IPS-11a (cell line): ENCODE data around the gene TAP2.
A peak's percentile ranks its signal among the peaks of the same experiment; 100 is the strongest.
"Not testable (repeated sequence)": the region's sequence is repeated elsewhere in the genome, so short reads cannot be mapped to it uniquely, and the experiment has no call there.

Experiments
- H3K4me3 ChIP-seq: one replicate; pipeline ENCODE4 v1.5.1; 2013; ENCODE audit warnings: low read depth, low read length, control low read depth

The TAP2 gene

DNA sequence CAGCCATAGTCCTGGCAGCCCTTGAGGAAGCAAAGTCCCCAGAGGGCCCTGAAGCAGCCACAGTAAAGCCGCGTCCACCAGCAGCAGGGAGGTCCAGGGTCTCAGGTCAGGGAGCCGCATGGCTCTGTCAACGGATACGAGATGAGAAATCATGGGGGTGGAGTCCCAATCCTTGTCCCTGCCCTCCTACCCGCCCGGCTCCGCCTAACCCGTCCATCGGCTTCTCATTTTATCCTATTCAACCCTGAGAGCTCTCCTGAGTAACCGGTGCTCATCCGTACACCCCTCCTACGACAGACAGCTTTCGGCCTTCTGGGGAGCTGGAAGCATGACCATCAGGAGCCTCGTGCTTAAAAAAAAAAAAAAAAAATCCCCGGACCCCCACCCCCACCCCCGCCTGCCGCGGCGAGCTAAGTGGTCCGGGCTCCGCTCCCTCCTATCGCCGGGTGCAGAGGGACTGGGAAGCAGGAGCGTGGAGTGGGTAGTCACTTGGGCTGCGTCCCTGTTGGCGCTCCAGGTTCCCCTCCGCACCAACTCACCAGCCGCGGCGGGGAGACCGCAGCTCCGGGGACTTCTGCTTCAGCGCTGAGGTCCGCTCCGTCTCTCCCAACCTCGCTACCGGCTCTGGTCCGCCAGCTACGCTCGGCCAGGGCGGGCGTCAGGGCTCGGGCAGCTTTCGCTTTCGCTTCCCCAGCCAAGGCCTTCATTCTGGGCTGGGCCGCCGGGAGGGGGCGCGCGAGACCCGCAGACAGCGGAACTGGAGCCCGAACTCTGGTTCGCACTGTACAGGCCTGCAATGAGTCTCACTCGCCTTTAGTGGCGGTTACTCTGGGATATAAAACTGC, at the start of gene TAP2:
Gene TAP2 (minus strand): TSS at position 626 of the 845 bp plus-strand sequence. CDS start 506 bp downstream, at position 120.
- H3K4me3 ChIP-seq = peak within 1 kb of the TSS; percentile 73

GRCh38 chr6:32887616-32888015, 49.1 kb upstream of the TAP2 start:
- H3K4me3 ChIP-seq = no peak overlapping the region

DNA sequence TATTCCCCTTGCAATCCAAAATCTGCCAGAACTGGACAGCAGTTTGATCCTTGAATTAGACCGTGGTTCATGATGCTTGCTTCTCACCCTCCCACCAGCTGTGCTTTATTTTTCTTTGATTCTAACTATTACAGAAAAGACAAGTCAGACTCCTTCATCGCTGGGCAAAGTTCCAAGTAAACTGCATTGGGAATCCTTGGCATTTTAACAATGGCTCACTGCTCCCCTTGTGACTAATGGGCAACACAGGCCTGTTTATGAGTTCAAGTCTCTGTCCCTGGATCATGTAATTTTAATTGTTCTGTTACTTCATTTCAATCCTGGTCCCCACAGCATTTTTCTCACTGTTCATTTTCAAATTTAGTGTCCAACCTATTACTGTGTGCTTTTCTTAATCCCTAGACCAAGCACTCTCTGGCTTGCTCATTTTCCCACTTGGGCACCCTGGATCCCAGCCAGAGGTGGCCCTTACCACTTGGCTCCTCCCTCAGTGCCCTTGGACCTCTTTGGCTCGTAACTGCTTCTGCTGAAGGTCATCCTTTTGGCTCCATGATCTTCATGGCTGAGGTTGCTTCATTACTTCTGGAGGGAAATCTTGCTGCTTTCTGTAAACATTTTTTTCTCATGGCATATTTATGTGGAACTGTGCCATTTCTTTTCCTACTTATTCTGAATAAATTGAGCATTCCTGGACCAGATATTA, 48.3 kb upstream of the TAP2 start:
- H3K4me3 ChIP-seq = no peak overlapping the region

DNA sequence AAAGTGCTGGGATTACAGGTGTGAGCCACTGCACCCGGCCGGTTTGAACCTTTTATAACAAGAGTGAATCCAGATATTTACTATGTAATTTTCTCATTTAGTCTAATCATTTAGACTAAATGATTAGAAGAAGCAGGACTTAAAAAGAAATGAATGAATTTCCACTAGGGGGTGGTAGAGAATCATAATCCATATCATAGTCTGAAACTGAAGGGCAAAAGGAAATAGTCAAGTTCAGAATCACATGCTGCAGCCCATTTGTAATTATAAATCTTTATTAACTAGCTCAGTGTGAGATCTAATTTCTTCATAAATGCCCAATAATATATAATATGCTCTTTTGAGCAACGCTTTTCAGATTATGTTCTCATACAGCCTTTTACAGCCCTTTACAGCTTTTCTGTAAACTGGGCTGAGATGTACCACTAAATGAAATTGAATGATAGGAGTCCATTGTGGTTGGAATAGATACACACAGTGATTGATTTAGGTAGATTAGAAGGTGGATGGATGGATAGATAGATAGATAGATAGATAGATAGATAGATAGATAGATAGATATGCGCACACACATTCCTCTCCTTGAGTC, 47.3 kb upstream of the TAP2 start:
- H3K4me3 ChIP-seq = no peak overlapping the region

DNA sequence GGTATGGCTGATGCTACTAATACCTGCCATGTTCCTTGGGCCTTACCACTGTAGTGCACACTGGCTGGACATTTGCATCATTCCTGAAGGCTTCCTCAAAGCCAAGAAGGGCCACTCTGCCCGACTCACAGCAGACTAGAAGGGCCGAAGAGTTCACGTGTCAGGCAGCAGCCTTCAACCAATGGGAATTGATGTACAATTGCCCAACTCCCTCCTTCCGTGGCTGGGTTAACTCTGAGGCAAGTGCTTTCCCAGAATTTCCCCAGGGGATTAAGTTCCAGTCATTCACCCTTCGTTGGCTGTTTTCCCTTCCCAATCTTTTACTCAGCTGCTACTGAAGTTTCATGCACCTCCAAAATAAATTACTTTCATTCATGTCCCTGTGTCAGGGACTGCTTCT, 45.2 kb upstream of the TAP2 start:
- no peak overlapping the region for H3K4me3 ChIP-seq

DNA sequence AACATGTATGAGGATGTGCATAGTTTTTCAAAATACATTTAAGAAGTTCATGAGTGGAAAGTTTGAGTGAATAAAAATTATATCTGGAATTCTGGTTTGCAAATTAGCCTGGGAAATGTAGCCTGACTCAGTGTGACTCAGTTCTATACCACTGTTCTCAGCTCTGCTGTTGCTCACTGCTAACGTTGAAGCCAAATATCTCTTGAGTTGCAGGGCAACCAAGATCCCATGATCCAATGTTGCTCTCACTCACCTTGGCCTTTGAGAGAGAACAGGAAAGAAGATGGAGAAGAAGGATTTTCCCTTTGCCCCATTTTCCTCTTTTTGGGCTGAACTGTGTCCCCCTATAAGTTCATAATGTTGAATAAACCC, 44.3 kb upstream of the TAP2 start:
- H3K4me3 ChIP-seq = no peak overlapping the region

GRCh38 chr6:32880962-32881361, 42.4 kb upstream of the TAP2 start:
- not testable (repeated sequence) for H3K4me3 ChIP-seq

GRCh38 chr6:32879691-32880090, 41.2 kb upstream of the TAP2 start:
- no peak overlapping the region for H3K4me3 ChIP-seq

- no peak overlapping the region for H3K4me3 ChIP-seq
These were observed 38.1 kb upstream of the TAP2 start for GRCh38 chr6:32876603-32877002.

DNA sequence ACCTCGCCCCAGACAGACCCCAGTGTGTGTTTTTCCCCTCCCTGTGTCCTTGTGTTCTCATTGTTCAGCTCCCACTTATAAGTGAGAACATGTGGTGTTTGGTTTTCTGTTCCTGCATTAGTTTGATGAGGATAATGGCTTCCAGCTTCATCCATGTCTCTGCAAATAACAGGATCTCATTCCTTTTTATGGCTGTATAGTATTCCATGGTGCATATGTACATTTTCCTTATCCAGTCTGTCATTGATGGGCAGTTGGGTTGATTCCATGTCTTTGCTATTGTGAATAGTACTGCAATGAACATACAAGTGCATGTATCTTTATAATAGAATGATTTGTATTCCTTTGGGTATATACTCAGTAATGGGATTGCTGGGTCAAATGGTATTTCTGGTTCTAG, 35.4 kb upstream of the TAP2 start:
- H3K4me3 ChIP-seq = not testable (repeated sequence)

DNA sequence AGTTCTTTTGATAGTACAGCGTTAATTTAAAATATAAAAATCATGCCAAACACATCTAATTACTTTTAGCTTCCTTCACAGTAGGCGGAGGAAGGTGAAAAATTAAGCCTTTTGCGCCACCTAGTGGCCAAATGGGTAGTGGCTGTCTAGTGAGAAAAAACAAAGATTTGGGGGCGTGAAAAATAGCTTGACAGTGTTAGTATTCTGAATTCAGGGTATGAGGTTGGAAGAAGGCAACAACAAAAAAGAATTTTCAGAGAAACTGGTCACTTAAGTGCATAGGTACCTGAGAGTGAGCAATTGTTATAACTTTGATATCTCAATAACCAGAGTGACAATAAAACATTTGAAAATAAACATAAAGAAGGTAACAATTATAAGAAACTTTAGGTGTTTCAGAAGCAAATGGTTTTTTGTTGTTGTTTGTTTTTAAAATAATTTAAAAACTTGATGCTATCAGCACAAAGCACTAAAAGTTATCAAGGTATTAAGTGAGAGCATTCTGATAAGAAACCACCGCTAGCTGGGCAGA, 29.8 kb upstream of the TAP2 start:
- no peak overlapping the region for H3K4me3 ChIP-seq

GRCh38 chr6:32867554-32868256, 29.2 kb upstream of the TAP2 start:
- H3K4me3 ChIP-seq = no peak overlapping the region

- H3K4me3 ChIP-seq = no peak overlapping the region
These were observed 28.5 kb upstream of the TAP2 start for GRCh38 chr6:32867022-32867477.

DNA sequence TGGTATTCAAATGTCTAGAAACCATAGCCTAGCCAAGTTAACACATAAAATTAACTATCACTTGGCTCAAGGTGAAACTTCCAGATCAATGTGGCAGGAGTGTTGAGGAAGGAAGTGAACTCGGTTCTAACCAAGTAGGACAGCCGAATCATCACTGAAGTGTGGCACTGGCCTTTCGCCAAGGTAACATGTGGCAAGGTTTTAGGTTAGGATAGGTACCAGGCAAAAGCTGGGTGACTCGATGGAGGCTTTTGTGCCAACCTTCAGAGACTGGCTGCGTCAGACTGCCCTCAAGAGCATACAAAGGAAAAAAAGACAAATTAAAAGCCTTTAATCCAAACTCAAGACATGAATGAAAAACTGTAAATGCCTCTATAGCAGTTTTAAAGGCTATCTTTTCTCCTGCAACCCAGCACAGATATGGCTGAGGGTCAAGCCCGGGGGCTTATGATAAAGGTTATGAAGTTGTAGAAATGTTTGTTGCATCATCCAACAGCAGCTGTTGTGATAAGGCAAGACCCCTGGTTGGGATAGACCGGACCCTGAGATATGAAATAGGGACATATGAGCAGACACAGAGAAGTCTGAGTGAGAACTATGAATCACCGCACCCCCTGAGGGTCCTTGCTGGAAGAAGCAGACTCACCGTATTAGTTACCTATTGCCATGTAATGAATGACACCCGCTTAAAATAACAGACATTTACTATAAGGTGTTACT, 27.3 kb upstream of the TAP2 start:
- no peak overlapping the region for H3K4me3 ChIP-seq

DNA sequence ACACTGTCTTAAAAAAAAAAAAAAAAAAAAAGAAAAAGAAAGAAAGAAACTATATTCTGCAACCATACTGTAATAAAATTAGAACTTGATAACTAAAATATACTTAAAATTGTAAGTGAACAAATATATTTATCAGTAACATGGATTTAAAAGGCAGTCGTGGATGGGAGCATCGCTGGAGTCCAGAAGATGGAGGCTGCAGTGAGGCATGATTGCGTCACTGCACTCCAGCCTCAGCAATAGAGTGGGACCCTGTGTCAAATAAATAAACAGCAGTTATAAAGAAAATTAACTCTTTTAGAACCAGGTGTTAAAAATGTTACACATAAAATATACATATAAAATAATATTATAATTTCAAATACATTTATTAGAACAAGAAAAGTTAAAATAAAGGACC, 24.2 kb upstream of the TAP2 start:
- no peak overlapping the region for H3K4me3 ChIP-seq

DNA sequence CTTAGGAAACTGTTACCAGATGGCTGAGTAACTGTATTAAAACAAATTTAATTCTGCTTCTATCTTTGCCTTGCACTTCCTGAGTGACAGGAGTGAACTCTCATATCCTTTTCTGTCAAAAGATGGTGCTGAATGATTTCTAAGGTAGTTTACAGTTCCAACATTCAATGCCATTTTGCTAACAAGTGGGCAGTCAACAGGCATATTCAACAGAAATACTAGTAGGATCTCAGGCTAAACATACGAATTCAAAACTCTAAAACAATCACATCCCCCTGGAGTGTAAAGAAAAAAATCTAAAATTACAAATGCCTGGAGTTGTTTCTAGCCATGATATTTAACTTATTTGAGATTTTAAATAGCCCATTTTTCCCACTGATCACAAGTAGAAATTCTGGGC, 22.1 kb upstream of the TAP2 start:
- H3K4me3 ChIP-seq = no peak overlapping the region

DNA sequence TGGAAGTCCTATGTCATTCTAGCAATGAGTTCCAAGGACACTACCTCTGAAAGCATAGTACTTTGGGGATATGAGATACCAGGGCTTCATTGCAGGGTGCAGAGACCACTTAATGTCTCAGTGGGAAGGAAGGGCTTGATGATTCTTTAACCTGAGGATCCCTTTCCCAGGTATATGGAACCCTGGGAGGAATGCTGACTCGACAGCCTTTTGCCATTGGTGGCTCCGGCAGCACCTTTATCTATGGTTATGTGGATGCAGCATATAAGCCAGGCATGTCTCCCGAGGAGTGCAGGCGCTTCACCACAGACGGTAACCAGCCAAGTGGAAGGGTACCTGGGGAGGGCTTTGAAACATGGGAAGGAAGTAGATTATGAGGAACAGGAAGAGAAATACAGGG, 19.7 kb upstream of the TAP2 start:
- H3K4me3 ChIP-seq = no peak overlapping the region

GRCh38 chr6:32857156-32857891, 18.8 kb upstream of the TAP2 start:
- H3K4me3 ChIP-seq = no peak overlapping the region

- H3K4me3 ChIP-seq = no peak overlapping the region
These were observed 17.1 kb upstream of the TAP2 start for GRCh38 chr6:32855467-32856174.
